ENCODE data around the gene SUMF1. TPM values are rescaled to one million over a fixed set of nuclear protein-coding genes. Genes with fewer than 3 reads are reported as not detected.

The SUMF1 gene
- total RNA-seq, 3 donors from 2014 or later: 29.3 to 38.3 (median 32.1) TPM

DNA sequence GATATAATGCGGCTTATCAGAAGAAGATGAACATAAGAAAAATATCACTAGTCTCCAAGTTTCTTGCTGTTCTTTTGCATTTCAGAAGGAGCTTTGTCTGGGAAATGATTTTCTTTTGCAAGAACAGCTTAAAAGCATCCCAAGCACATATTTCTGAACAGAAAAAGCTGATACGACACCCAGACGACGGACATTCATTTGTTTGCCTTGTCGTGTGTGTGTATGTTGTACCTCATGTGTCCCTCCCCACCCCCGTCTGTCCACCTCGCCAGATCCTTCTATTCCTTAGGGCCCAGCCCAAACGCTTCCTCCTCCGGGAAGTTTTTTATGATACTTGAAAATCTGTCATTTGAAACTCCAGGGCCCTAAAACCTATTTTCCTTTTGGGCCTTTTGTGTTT lies 34.9 kb upstream of the SUMF1 start:
- intact Hi-C loops (cut with DNase I, micrococcal nuclease): no loop called here
- peak; percentile 57 for ATAC-seq
- Histone ChIP-seq H3K4me3 (no peak overlapping the region), H3K9me3 (no peaks in the 10 kb centered on the region), H3K4me1 (ENCODE audit: low read depth) (peaks cover 14% of the 10 kb centered on the region), H3K36me3 (ENCODE audit: low read depth) (no peaks in the 10 kb centered on the region)
- DNase-seq: no peak
- TF ChIP-seq, protein P1, sequence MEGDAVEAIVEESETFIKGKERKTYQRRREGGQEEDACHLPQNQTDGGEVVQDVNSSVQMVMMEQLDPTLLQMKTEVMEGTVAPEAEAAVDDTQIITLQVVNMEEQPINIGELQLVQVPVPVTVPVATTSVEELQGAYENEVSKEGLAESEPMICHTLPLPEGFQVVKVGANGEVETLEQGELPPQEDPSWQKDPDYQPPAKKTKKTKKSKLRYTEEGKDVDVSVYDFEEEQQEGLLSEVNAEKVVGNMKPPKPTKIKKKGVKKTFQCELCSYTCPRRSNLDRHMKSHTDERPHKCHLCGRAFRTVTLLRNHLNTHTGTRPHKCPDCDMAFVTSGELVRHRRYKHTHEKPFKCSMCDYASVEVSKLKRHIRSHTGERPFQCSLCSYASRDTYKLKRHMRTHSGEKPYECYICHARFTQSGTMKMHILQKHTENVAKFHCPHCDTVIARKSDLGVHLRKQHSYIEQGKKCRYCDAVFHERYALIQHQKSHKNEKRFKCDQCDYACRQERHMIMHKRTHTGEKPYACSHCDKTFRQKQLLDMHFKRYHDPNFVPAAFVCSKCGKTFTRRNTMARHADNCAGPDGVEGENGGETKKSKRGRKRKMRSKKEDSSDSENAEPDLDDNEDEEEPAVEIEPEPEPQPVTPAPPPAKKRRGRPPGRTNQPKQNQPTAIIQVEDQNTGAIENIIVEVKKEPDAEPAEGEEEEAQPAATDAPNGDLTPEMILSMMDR (IDR thresholded peaks at IDR 0.05): no peak

DNA sequence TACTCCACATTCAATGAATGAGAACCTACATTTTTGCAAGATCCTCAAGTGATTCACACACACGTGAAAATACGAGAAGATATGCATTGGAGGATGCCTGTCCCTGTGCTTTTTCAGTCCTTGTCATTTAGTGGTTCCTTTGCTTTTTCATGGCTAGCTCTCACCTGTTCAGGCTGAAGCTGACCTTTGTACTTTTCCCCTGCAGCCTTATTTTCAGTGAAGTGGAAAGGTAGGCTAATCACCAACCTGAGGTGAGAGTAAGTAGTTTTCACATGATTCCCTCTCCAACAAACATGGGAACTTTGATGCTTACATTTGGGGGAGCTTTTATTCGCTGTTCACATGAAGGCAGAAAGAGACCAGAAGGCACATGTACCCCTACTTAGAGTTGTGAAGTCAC lies 34.4 kb upstream of the SUMF1 start:
- TF ChIP-seq, protein P1 (IDR thresholded peaks at IDR 0.05): no peak
- peaks cover 14% of the 10 kb centered on the region for H3K4me1 ChIP-seq (ENCODE audit: low read depth)

DNA sequence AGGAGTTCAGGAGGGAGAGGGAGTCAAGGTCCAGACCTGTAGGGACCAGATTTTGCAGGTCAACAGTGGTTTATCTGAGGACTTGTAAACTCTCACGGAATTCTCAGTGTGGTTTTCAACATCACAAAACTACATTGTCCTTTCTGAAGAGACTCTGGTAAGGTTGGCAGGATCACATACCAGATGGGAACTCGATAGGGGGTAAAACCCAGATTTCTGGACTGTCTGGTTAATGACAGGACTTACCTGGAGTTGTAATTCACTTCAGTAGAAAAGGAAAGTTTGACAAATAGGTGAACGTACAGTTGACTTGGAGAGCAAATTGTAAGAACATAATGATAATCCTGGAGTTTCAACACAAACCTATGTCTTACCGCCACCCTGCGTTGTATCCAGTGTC lies 31.4 kb upstream of the SUMF1 start:
- TF ChIP-seq, protein P1 (IDR thresholded peaks at IDR 0.05): no peak
- H3K4me3 ChIP-seq: no peak overlapping the region
- DNase-seq (no peak), ATAC-seq (no peak)
- peaks cover 2% of the 10 kb centered on the region for H3K4me1 ChIP-seq (ENCODE audit: low read depth)
- no peaks in the 10 kb centered on the region for H3K36me3 ChIP-seq (ENCODE audit: low read depth)
- intact Hi-C loops (cut with DNase I, micrococcal nuclease): no loop called here
- H3K9me3 ChIP-seq: no peaks in the 10 kb centered on the region

More for the DNA sequence above, 34.4 kb upstream of the SUMF1 start:
- ATAC-seq (peak; percentile 57), DNase-seq (no peak)
- Histone ChIP-seq H3K36me3 (ENCODE audit: low read depth) (no peaks in the 10 kb centered on the region), H3K9me3 (no peaks in the 10 kb centered on the region), H3K4me3 (no peak overlapping the region)
- intact Hi-C loops (cut with DNase I, micrococcal nuclease): no loop called here

DNA sequence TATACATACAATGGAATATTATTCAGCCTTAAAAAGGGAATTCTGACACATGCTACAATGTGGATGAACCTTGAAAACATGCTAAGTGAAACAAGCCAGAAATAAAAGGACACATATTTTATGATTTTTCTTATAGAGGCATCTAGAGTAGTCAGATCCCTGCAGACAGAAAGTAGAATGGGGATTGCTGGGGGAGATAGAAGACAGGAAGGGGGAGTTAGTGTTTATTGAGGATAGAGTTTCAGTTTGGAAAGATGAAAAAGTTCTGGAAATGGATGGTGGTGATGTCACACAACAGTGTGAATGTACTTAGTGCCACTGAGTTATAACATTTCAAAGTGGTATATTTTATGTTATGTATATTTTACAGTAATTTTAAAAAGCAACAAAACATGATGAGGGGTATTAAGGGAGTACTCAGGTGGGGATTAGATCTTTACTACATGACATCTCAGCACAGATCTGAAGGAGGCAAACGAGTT lies 30.8 kb upstream of the SUMF1 start:
- H3K36me3 ChIP-seq (ENCODE audit: low read depth): no peaks in the 10 kb centered on the region
- DNase-seq (no peak), ATAC-seq (no peak)
- intact Hi-C loops (cut with DNase I, micrococcal nuclease): no loop called here
- H3K4me1 ChIP-seq (ENCODE audit: low read depth): peaks cover 2% of the 10 kb centered on the region
- no peaks in the 10 kb centered on the region for H3K9me3 ChIP-seq
- no peak overlapping the region for H3K4me3 ChIP-seq
- TF ChIP-seq, protein P1 (IDR thresholded peaks at IDR 0.05): no peak

- no peak for DNase-seq
- no peaks in the 10 kb centered on the region for H3K9me3 ChIP-seq
- H3K4me1 ChIP-seq (ENCODE audit: low read depth): peaks cover under 1% of the 10 kb centered on the region
- TF ChIP-seq, protein P1 (IDR thresholded peaks at IDR 0.05): no peak
- H3K36me3 ChIP-seq (ENCODE audit: low read depth): no peaks in the 10 kb centered on the region
- intact Hi-C loops (cut with DNase I, micrococcal nuclease): no loop called here
- no peak overlapping the region for H3K4me3 ChIP-seq
- no peak for ATAC-seq
These were observed 30.1 kb upstream of the SUMF1 start for GRCh38 chr3:4497005-4497692.
